OCI-LY1 (cell line): Measurements from ENCODE around the gene KANK4.

Experiments used
- H2AFZ ChIP-seq: fragments of 200-600 bp; sonication (generic), shearing (Covaris generic); 2 replicates; pipeline ENCODE4 v1.6.0; 2014; ENCODE audit warnings: antibody characterized with exemption, mild to moderate bottlenecking, low read length
- H3F3A ChIP-seq: fragments of 200-600 bp; sonication (generic), shearing (Covaris generic); 2 replicates; pipeline ENCODE4 v1.6.0; 2014; ENCODE audit warnings: mild to moderate bottlenecking, antibody characterized with exemption, low read length, moderate library complexity; ENCODE audit not compliant: insufficient read depth
- H3K27ac ChIP-seq: fragments of 200-600 bp; sonication (generic); 2 replicates; pipeline ENCODE4 v1.5.1; 2014; ENCODE audit warnings: low read length, mixed run types, mild to moderate bottlenecking, low read depth; ENCODE audit not compliant: poor library complexity, severe bottlenecking
- H3K27me3 ChIP-seq: fragments of 200-600 bp; sonication (generic); 2 replicates; pipeline ENCODE4 v1.6.0; 2014; ENCODE audit warnings: antibody characterized with exemption, mild to moderate bottlenecking, low read length, moderate library complexity; ENCODE audit not compliant: insufficient read depth
- H3K36me3 ChIP-seq: fragments of 200-600 bp; sonication (generic); 2 replicates; pipeline ENCODE4 v1.6.1; 2014; ENCODE audit warnings: mild to moderate bottlenecking, antibody characterized with exemption, low read length, moderate library complexity, mixed read lengths; ENCODE audit not compliant: insufficient read depth
- H3K4me1 ChIP-seq: fragments of 200-600 bp; sonication (generic); 2 replicates; pipeline ENCODE4 v1.5.1; 2014; ENCODE audit warnings: mild to moderate bottlenecking, low read length, moderate library complexity; ENCODE audit not compliant: insufficient read depth, severe bottlenecking
- H3K4me2 ChIP-seq: fragments of 200-600 bp; sonication (generic), shearing (Covaris generic); 2 replicates; pipeline ENCODE4 v1.6.1; 2014; ENCODE audit warnings: low read length
- H3K4me3 ChIP-seq: fragments of 200-600 bp; sonication (generic); 2 replicates; pipeline ENCODE4 v1.5.1; 2014; ENCODE audit warnings: low read length, low read depth, mild to moderate bottlenecking, mixed read lengths; ENCODE audit not compliant: poor library complexity, severe bottlenecking
- H3K79me2 ChIP-seq: fragments of 200-600 bp; shearing (Covaris generic); 2 replicates; pipeline ENCODE4 v1.6.1; 2016; ENCODE audit warnings: mixed run types, low read length, mixed read lengths; ENCODE audit not compliant: insufficient read depth
- H3K9ac ChIP-seq: fragments of 200-600 bp; sonication (generic), shearing (Covaris generic); 2 replicates; pipeline ENCODE4 v1.6.1; 2014; ENCODE audit warnings: mild to moderate bottlenecking, low read length, mixed read lengths
- H3K9me2 ChIP-seq: fragments of 200-600 bp; sonication (generic), shearing (Covaris generic); 2 replicates; pipeline ENCODE4 v1.6.1; 2014; ENCODE audit warnings: low read depth, mild to moderate bottlenecking, low read length, mixed read lengths
- H3K9me3 ChIP-seq: fragments of 200-600 bp; shearing (Covaris generic); 2 replicates; pipeline ENCODE4 v1.6.1; 2014; ENCODE audit warnings: low read length, mixed read lengths
- H4K20me1 ChIP-seq: fragments of 200-600 bp; sonication (generic), shearing (Covaris generic); 2 replicates; pipeline ENCODE4 v1.6.0; 2016; ENCODE audit warnings: mild to moderate bottlenecking, low read length; ENCODE audit not compliant: insufficient read depth
- CTCF ChIP-seq: fragments of 200-600 bp; sonication (generic), shearing (Covaris generic); IDR thresholded peaks from 2 replicates; pipeline ENCODE4 v1.5.1; 2017; ENCODE audit warnings: mild to moderate bottlenecking, antibody characterized with exemption, low read length, moderate library complexity, mixed read lengths
- EZH2 ChIP-seq: fragments of 200-600 bp; sonication (generic), shearing (Covaris generic); IDR thresholded peaks from 2 replicates; pipeline ENCODE4 v1.8.0; 2017; ENCODE audit warnings: borderline replicate concordance, mixed run types, mild to moderate bottlenecking, antibody characterized with exemption, low read length, moderate library complexity, mixed read lengths

KANK4 gene

GRCh38 chr1:62311473-62311943 lies 7.7 kb downstream of the KANK4 start:
- Histone ChIP-seq H3K9ac (no peak overlapping the region), H2AFZ (no peak overlapping the region), H3F3A (no peaks in the 10 kb centered on the region), H3K4me3 (no peak overlapping the region), H3K4me1 (no peaks in the 10 kb centered on the region), H3K4me2 (no peak overlapping the region), H3K27me3 (no peaks in the 10 kb centered on the region), H3K79me2 (no peaks in the 10 kb centered on the region), H3K27ac (no peak overlapping the region), H4K20me1 (no peaks in the 10 kb centered on the region), H3K36me3 (no peaks in the 10 kb centered on the region), H3K9me3 (no peaks in the 10 kb centered on the region), H3K9me2 (no peaks in the 10 kb centered on the region)
- TF ChIP-seq EZH2 (no peak), CTCF (no peak)

GRCh38 chr1:62309906-62310305 lies 9.3 kb downstream of the KANK4 start:
- no peak overlapping the region for H3K9ac ChIP-seq
- H3K9me2 ChIP-seq, result no peaks in the 10 kb centered on the region
- H2AFZ ChIP-seq, result no peak overlapping the region
- no peaks in the 10 kb centered on the region for H3K79me2 ChIP-seq
- no peaks in the 10 kb centered on the region for H3K4me1 ChIP-seq
- no peaks in the 10 kb centered on the region for H3F3A ChIP-seq
- H3K9me3 ChIP-seq, result no peaks in the 10 kb centered on the region
- no peak overlapping the region for H3K4me3 ChIP-seq
- H4K20me1 ChIP-seq, result no peaks in the 10 kb centered on the region
- no peaks in the 10 kb centered on the region for H3K27me3 ChIP-seq
- no peak overlapping the region for H3K27ac ChIP-seq
- TF ChIP-seq CTCF, result no peak
- no peak for TF ChIP-seq EZH2
- H3K4me2 ChIP-seq, result no peak overlapping the region
- H3K36me3 ChIP-seq, result no peaks in the 10 kb centered on the region

GRCh38 chr1:62308606-62309005 lies 10.6 kb downstream of the KANK4 start:
- no peak overlapping the region for H3K4me3 ChIP-seq
- H3K27ac ChIP-seq, result no peak overlapping the region
- no peaks in the 10 kb centered on the region for H3K79me2 ChIP-seq
- H3K9me3 ChIP-seq, result no peaks in the 10 kb centered on the region
- H3K9me2 ChIP-seq, result no peaks in the 10 kb centered on the region
- H3K36me3 ChIP-seq, result no peaks in the 10 kb centered on the region
- H3K4me2 ChIP-seq, result no peak overlapping the region
- no peaks in the 10 kb centered on the region for H3K4me1 ChIP-seq
- H4K20me1 ChIP-seq, result no peaks in the 10 kb centered on the region
- H3K9ac ChIP-seq, result no peak overlapping the region
- H3F3A ChIP-seq, result no peaks in the 10 kb centered on the region
- TF ChIP-seq CTCF (no peak), EZH2 (no peak)
- no peaks in the 10 kb centered on the region for H3K27me3 ChIP-seq
- no peak overlapping the region for H2AFZ ChIP-seq
